GM12891 (cell line): ENCODE data around the gene WSCD2. TPM values are rescaled to one million over a fixed set of nuclear protein-coding genes. Genes with fewer than 3 reads are reported as not detected.
A peak's percentile ranks its signal among the peaks of the same experiment; 100 is the strongest.

Source experiments
- DNase-seq: peaks from one replicate; pipeline ENCODE4 v3.0.0; 2011; ENCODE audit warnings: low spot score; ENCODE audit not compliant: insufficient read length
- FAIRE-seq: peaks from 2 replicates; lab custom pipeline; 2011; peaks lifted over from hg19 to GRCh38; lab: Jason Lieb, UNC
- PAX5 ChIP-seq: IDR thresholded peaks from 2 replicates; pipeline ENCODE4 v1.6.1; 2011; ENCODE audit warnings: low read length, moderate library complexity, mild to moderate bottlenecking; ENCODE audit not compliant: insufficient read depth, severe bottlenecking
- POLR2A ChIP-seq: IDR thresholded peaks from 2 replicates; pipeline ENCODE4 v1.6.1; 2011; ENCODE audit warnings: low read depth, low read length, control low read depth
- POLR2AphosphoS5 ChIP-seq: IDR thresholded peaks from 2 replicates; pipeline ENCODE4 v1.6.1; 2011; ENCODE audit warnings: low read depth, low read length, control low read depth
- POU2F2 ChIP-seq: IDR thresholded peaks from 2 replicates; pipeline ENCODE4 v1.6.1; 2011; ENCODE audit warnings: low read depth, mild to moderate bottlenecking, control low read depth, low read length, moderate library complexity
- SPI1 ChIP-seq: IDR thresholded peaks from 2 replicates; pipeline ENCODE4 v1.6.1; 2011; ENCODE audit warnings: low read depth, low read length, control low read depth
- TAF1 ChIP-seq: IDR thresholded peaks from 2 replicates; pipeline ENCODE4 v1.6.1; 2011; ENCODE audit warnings: low read depth, low read length, control low read depth
- polyA plus RNA-seq: library from polyadenylated mRNA; unstranded; fragments of >200 nt; gene quantifications from one replicate; pipeline ENCODE4 v1.2.1, GENCODE V29; 2012; ENCODE audit warnings: low read depth, missing spikeins, inconsistent platforms; ENCODE audit not compliant: missing spikeins

Gene WSCD2
- polyA plus RNA-seq, result not detected

- DNase-seq (peak; percentile 22), FAIRE-seq (no peak)
- TF ChIP-seq PAX5 (no peak), TAF1 (no peak), SPI1 (peak; percentile 53), POLR2AphosphoS5 (no peak), POU2F2 (no peak), POLR2A (no peak)
Observed at GRCh38 chr12:108129017-108129812, at the start of gene WSCD2. TSS of gene WSCD2 (plus strand) at chr12:108129288. CDS start at chr12:108195833, 66,545 bp downstream.

GRCh38 chr12:108079721-108080120 lies 49.4 kb upstream of the WSCD2 start:
- no peak for TF ChIP-seq TAF1
- TF ChIP-seq POLR2A, result no peak
- TF ChIP-seq SPI1, result no peak
- no peak for TF ChIP-seq PAX5
- TF ChIP-seq POU2F2, result no peak
- no peak for DNase-seq
- no peak for FAIRE-seq

DNA sequence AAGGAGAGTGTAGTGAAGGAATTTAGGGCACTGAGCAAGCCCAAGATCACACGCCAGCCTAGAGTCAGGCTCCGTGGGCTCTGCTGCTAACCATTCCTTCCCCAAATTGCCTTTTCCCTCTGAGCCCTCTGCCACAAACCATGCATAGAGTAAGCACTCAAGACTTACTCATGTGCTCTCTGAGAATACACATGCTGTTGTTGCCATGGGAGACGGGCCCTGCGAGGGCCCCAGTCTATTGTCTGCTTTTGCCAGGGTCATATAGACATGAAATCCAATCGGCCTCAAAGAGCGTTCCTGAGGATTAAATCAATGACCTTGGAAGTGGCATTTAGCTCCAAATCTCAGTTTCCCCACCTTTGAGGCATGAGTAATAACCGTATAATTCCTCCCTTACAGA lies 48.7 kb upstream of the WSCD2 start:
- TF ChIP-seq PAX5, result no peak
- TF ChIP-seq POLR2A, result no peak
- no peak for TF ChIP-seq SPI1
- no peak for TF ChIP-seq TAF1
- TF ChIP-seq POLR2AphosphoS5, result no peak
- no peak for TF ChIP-seq POU2F2
- FAIRE-seq (no peak), DNase-seq (no peak)

- TF ChIP-seq SPI1 (no peak), POLR2AphosphoS5 (no peak), PAX5 (no peak), TAF1 (no peak), POLR2A (no peak), POU2F2 (no peak)
Observed at GRCh38 chr12:108082485-108082884, 46.6 kb upstream of the WSCD2 start.

GRCh38 chr12:108087900-108088299 lies 41.2 kb upstream of the WSCD2 start:
- no peak for DNase-seq
- no peak for FAIRE-seq
- TF ChIP-seq SPI1 (no peak), PAX5 (no peak), POU2F2 (no peak), POLR2A (no peak), TAF1 (no peak), POLR2AphosphoS5 (no peak)

More at GRCh38 chr12:108082485-108082884, 46.6 kb upstream of the WSCD2 start:
- no peak for FAIRE-seq
- no peak for DNase-seq

GRCh38 chr12:108090107-108090899 lies 38.8 kb upstream of the WSCD2 start:
- TF ChIP-seq POU2F2, result no peak
- TF ChIP-seq TAF1, result no peak
- no peak for TF ChIP-seq PAX5
- no peak for TF ChIP-seq POLR2A
- no peak for TF ChIP-seq POLR2AphosphoS5
- no peak for TF ChIP-seq SPI1
- FAIRE-seq (no peak), DNase-seq (no peak)

DNA sequence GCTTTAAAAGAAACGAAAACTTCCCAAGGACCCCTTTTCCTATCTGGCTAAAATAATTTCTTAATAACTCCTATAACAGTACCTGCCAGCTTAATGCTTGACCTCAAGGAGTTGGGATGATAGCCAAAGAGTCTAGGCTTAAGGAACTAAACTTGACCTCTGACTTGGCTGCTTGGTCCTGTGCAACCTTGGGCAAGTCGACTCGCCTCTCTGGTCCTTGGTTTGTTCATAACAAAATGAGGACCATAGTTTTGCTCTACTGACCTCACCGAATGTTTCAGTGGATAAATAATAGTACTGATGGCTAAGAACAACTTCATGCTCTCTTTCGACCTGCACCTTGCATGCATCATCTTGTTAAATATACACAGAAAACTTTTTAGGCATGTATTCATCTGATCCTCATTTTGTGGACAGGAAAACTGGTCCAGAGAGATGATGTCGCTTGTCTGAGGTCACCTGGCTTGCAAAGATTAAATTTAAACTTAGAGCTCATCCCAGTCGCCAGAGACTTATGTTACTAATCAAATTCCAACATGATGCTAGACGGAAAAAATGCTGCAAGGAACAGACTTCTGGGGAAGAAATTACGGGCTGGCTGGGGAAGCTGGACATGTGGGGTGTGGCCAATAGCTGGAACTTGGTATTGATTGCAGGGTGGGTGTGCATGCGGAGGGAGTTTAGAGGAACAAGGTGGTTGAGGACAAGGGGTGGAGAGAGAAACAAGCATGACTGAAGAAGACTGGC lies 38.0 kb upstream of the WSCD2 start:
- DNase-seq (no peak), FAIRE-seq (no peak)
- TF ChIP-seq PAX5, result no peak
- no peak for TF ChIP-seq SPI1
- TF ChIP-seq TAF1, result no peak
- no peak for TF ChIP-seq POLR2AphosphoS5
- no peak for TF ChIP-seq POLR2A
- TF ChIP-seq POU2F2, result no peak

- TF ChIP-seq SPI1 (no peak), PAX5 (no peak), POLR2A (no peak), POLR2AphosphoS5 (no peak), POU2F2 (no peak), TAF1 (no peak)
- DNase-seq (no peak), FAIRE-seq (no peak)
Observed at GRCh38 chr12:108091679-108092051, 37.4 kb upstream of the WSCD2 start.

GRCh38 chr12:108093209-108093608 lies 35.9 kb upstream of the WSCD2 start:
- no peak for DNase-seq
- no peak for TF ChIP-seq POLR2A
- no peak for TF ChIP-seq POLR2AphosphoS5
- TF ChIP-seq PAX5, result no peak
- no peak for TF ChIP-seq POU2F2
- no peak for TF ChIP-seq SPI1
- no peak for TF ChIP-seq TAF1
- FAIRE-seq, result no peak

DNA sequence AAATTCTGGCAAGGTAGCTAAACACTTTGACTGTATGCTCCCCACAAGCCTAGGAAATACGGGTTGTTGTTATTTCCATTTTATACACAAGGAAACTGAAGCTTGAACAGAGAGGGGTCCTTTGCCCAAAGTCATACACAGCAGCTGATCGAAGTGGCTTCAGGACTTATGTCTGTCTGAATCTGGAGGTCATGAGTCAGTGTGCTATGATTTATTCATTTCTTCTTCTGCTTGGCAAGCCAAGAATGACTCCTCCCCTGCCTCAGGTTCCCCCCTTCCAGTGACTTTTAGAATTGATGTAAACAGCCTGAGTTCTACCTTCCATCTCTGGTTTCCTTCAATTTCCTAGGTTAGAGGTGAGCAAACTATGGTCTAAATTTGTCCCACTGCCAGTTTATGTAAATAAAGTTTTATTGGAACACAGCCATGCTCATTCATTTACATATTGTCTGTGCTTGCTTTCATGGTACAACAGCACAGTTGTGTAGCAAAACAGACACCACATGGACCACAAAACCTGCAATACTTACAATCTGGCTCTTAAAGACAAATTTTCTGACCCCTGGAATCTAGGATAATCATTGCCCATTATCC lies 34.9 kb upstream of the WSCD2 start:
- FAIRE-seq (no peak), DNase-seq (no peak)
- TF ChIP-seq TAF1, result no peak
- TF ChIP-seq PAX5, result no peak
- TF ChIP-seq POLR2A, result no peak
- no peak for TF ChIP-seq SPI1
- TF ChIP-seq POU2F2, result no peak
- TF ChIP-seq POLR2AphosphoS5, result no peak
